ENCODE results near the gene EXD3. TPM values are rescaled to one million over a fixed set of nuclear protein-coding genes. Genes with fewer than 3 reads are reported as not detected.

The EXD3 gene
- total RNA-seq, 1 donor from 2014 or later = 16.7 TPM

DNA sequence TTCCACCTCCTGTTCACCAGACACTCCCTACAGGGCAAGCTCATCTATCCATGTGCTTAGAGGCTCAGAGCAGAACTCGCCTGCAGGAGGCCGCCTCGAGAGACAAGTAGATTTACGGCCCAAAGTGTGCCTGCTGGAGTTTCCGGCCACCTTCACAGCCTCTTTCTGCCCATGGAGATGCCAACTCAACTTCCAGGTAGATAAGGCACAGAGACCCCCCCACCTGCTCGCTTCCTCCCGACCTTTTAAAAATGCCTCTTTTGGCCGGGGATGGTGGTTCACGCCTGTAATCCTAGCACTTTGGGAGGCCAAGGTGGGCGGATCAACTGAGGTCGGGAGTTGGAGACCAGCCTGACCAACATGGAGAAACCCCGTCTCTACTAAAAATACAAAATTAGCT is 46.6 kb downstream of the EXD3 start:
- no peaks in the 10 kb centered on the region for H3K4me1 ChIP-seq
- H3K27me3 ChIP-seq = no peaks in the 10 kb centered on the region
- no peak overlapping the region for H3K4me3 ChIP-seq
- TF ChIP-seq, protein P1, sequence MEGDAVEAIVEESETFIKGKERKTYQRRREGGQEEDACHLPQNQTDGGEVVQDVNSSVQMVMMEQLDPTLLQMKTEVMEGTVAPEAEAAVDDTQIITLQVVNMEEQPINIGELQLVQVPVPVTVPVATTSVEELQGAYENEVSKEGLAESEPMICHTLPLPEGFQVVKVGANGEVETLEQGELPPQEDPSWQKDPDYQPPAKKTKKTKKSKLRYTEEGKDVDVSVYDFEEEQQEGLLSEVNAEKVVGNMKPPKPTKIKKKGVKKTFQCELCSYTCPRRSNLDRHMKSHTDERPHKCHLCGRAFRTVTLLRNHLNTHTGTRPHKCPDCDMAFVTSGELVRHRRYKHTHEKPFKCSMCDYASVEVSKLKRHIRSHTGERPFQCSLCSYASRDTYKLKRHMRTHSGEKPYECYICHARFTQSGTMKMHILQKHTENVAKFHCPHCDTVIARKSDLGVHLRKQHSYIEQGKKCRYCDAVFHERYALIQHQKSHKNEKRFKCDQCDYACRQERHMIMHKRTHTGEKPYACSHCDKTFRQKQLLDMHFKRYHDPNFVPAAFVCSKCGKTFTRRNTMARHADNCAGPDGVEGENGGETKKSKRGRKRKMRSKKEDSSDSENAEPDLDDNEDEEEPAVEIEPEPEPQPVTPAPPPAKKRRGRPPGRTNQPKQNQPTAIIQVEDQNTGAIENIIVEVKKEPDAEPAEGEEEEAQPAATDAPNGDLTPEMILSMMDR (IDR thresholded peaks at IDR 0.05) = no peak
- intact Hi-C loops (cut with DNase I) = no loop called here
- no peaks in the 10 kb centered on the region for H3K9me3 ChIP-seq
- H3K27ac ChIP-seq = no peak overlapping the region
- peak in 1 of 2 donors; percentile 33 for DNase-seq (ENCODE audit: low spot score in 2 of 2)
- peaks cover 4 to 22% of the 10 kb centered on the region in 2 donors for H3K36me3 ChIP-seq

GRCh38 chr9:137375321-137376058 is 47.5 kb downstream of the EXD3 start:
- Histone ChIP-seq H3K36me3 (peaks cover 4 to 22% of the 10 kb centered on the region in 2 donors), H3K4me3 (no peak overlapping the region), H3K27me3 (no peaks in the 10 kb centered on the region), H3K9me3 (no peaks in the 10 kb centered on the region), H3K4me1 (no peaks in the 10 kb centered on the region), H3K27ac (no peak overlapping the region)
- TF ChIP-seq, protein P1 (IDR thresholded peaks at IDR 0.05) = no peak
- no peak for DNase-seq (ENCODE audit: low spot score in 2 of 2)
- intact Hi-C loops (cut with DNase I) = no loop called here

DNA sequence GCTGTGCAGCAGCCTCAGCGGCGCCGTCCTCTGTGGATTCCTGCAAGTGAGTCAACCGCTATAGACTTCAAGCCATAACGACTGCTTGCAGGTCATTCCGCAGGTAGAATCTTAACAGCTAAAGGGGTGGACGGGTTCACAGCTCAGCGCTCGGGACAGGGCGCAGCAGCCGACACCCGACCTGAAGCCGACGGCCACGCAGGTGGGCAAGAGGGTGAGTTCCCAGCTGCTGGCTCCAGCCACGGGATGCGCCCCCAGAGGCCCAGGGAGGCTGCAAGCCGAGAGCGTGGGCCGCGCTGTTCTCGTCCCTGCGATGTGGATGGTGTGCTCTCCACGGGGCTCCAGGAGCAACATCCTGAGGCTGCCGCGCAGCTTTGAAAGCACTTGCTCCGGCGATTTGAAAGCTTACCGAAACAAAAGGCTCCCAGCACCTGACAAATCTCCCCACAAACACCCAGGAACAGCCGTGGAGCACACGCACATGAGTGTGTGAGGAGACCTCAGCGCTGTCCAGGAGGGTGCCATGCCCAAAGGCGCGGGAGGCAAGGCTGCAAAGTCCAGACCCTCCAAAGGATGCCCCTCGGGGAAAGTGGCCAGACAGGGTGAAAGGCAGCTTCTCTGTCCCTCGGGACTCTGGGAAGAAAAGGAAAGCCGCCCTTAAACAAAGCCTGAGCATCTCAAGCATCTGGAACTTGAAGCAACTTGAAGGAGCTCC is 48.7 kb downstream of the EXD3 start:
- Histone ChIP-seq H3K27ac (no peak overlapping the region), H3K27me3 (no peaks in the 10 kb centered on the region), H3K4me3 (no peak overlapping the region), H3K36me3 (peaks cover 4 to 22% of the 10 kb centered on the region in 2 donors), H3K9me3 (no peaks in the 10 kb centered on the region), H3K4me1 (no peaks in the 10 kb centered on the region)
- intact Hi-C loops (cut with DNase I) = no loop called here
- TF ChIP-seq, protein P1 (IDR thresholded peaks at IDR 0.05) = no peak
- peak in 1 of 2 donors; percentile 50 for DNase-seq (ENCODE audit: low spot score in 2 of 2)

DNA sequence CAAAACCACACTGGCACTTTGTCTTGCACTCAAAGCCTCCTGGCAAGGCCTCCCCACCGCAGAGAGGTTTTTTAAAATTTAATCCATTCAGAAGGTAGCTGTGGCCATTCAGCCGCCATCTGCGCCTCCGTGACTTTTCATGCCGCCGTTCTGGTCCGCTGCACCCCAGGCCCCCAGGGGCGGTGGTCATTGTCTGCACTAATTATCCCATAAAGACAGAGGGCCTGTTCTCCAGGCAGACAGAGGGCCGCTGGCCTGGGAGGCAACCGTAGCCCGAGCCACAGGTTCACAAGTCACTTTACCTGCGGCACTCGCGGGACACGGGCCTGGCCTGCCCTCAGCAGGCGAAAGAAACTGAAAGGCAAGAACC is 49.4 kb downstream of the EXD3 start:
- no peak overlapping the region for H3K4me3 ChIP-seq
- H3K4me1 ChIP-seq = peaks cover 0 to 2% of the 10 kb centered on the region in 2 donors
- no peak overlapping the region for H3K27ac ChIP-seq
- DNase-seq (ENCODE audit: low spot score in 2 of 2) = peak in 1 of 2 donors; percentile 25
- TF ChIP-seq, protein P1 (IDR thresholded peaks at IDR 0.05) = no peak
- no peaks in the 10 kb centered on the region for H3K27me3 ChIP-seq
- intact Hi-C loops (cut with DNase I) = no loop called here
- H3K36me3 ChIP-seq = peaks cover 4 to 22% of the 10 kb centered on the region in 2 donors
- H3K9me3 ChIP-seq = no peaks in the 10 kb centered on the region

DNA sequence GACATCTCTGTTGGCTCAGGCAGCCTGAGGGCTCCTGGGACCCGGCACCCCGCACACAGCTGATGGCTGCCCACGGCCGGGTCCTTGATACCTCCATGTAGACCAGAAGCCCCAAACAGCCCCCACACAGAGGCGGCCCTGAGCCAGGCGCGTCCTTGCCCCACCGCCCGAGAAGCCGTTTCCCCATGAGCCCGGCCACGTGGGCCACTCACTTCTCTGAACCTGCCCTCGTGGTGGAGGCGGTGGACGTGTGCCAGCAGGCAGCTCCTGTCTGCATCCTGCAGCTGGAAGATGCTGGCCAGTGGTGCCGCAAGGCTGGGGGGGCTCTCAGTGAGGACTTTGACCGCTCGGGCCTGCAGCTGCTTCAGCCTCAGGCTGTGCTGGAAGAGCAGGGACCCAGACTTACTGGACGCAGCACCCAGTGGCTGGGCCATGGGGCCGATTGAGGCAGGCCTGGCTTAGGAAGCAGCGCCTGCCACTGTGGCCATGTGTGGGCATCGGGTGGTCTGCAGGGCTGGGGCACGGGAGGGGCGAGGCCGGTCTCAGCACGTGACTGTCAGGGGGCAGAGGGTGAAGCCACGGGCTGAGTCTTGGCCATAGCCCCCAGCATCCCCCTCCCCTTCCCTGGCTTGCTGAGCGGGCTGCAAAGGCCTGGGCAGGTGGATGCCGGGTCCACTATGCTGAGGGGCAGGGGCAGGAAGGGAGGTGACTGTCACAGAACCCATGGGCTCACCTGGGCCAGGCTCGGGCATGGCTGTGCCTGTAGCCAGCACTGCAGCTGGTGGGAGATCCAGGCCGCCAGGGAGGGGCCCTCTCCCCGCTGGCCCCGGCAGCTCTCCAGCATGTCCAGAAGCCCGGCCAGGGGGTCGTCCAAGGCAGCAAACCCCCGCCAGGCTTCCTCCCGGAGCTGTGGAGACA is 50.0 kb downstream of the EXD3 start:
- Histone ChIP-seq H3K4me3 (no peak overlapping the region), H3K4me1 (peaks cover 0 to 3% of the 10 kb centered on the region in 2 donors), H3K27me3 (no peaks in the 10 kb centered on the region), H3K27ac (no peak overlapping the region), H3K9me3 (no peaks in the 10 kb centered on the region), H3K36me3 (peaks cover 4 to 22% of the 10 kb centered on the region in 2 donors)
- DNase-seq (ENCODE audit: low spot score in 2 of 2) = peak in 1 of 2 donors; percentile 56
- TF ChIP-seq, protein P1 (IDR thresholded peaks at IDR 0.05) = no peak
- intact Hi-C loops (cut with DNase I) = no loop called here
